Duodenal mucosa (tissue), 2 donors: ENCODE measurements around the gene COX6A2.

Experiments used
- H3K27ac ChIP-seq: one replicate; pipeline ENCODE4 v1.7.0; 2013; ENCODE audit warnings: low read depth, low read length
- H3K27me3 ChIP-seq, 2 donors: one replicate each; pipeline ENCODE4 v1.7.0; 2013; ENCODE audit warnings: low read length in 2 of 2, control low read depth in 1 of 2; ENCODE audit not compliant: insufficient read depth in 2 of 2, control insufficient read depth in 1 of 2
- H3K36me3 ChIP-seq, 2 donors: one replicate each; pipeline ENCODE4 v1.7.0; 2013; ENCODE audit warnings: low read length in 2 of 2, control low read depth in 1 of 2; ENCODE audit not compliant: insufficient read depth in 2 of 2, control insufficient read depth in 1 of 2
- H3K4me1 ChIP-seq, 2 donors: one replicate each; pipeline ENCODE4 v1.7.0; 2013; ENCODE audit warnings: low read length in 2 of 2, control low read depth in 1 of 2; ENCODE audit not compliant: insufficient read depth in 2 of 2, control insufficient read depth in 1 of 2
- H3K4me3 ChIP-seq, 2 donors: one replicate each; pipeline ENCODE4 v1.7.0; 2013; ENCODE audit warnings: low read length in 2 of 2, low read depth in 1 of 2
- H3K9ac ChIP-seq, 2 donors: one replicate each; pipeline ENCODE4 v1.7.0; 2013; ENCODE audit warnings: low read length in 2 of 2, low read depth in 1 of 2
- H3K9me3 ChIP-seq, 2 donors: one replicate each; pipeline ENCODE4 v1.7.0; 2013; ENCODE audit warnings: low read length in 2 of 2, control low read depth in 1 of 2; ENCODE audit not compliant: control insufficient read depth in 1 of 2

Gene COX6A2

DNA sequence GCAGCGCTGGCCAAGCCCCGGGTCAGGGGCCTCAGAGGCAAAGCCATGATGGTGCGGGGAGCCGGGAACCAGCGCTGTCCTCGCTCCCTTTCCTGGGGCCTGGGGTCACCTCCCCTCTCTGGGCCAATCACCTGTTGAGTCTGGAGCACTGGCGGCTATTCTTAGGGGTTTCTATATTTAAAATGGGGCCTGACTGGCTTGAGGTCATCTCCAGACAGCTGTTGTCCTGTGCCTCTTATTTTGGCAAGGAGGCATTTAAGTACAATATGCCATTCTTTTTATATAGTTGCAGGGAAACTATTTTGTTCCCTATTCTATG is at the start of gene COX6A2:
TSS of gene COX6A2 (minus strand) at position 82 of the 319 bp plus-strand sequence. CDS start at position 47, 35 bp downstream.
- H3K27ac ChIP-seq = no peak within 1 kb of the TSS
- peaks cover 5 to 6% of the 10 kb centered on the region in 2 donors for H3K4me1 ChIP-seq
- H3K9ac ChIP-seq = no peak within 1 kb of the TSS
- H3K27me3 ChIP-seq = no peaks in the 10 kb centered on the region
- peak within 1 kb of the TSS; percentile 45 to 53 for H3K4me3 ChIP-seq
- H3K36me3 ChIP-seq = no peaks in the 10 kb centered on the region
- H3K9me3 ChIP-seq = no peaks in the 10 kb centered on the region

- peak overlapping the region; percentile 64 to 73 for H3K9ac ChIP-seq
Measured at GRCh38 chr16:31477220-31478216, 49.4 kb upstream of the COX6A2 start.

GRCh38 chr16:31476303-31477219 is 48.4 kb upstream of the COX6A2 start:
- Histone ChIP-seq H3K27ac (peak overlapping the region; percentile 94), H3K27me3 (peaks cover 0 to under 1% of the 10 kb centered on the region in 2 donors), H3K4me1 (peaks cover 19 to 59% of the 10 kb centered on the region in 2 donors), H3K4me3 (peak overlapping the region; percentile 72 to 78), H3K36me3 (peaks cover 0 to 6% of the 10 kb centered on the region in 2 donors), H3K9me3 (no peaks in the 10 kb centered on the region), H3K9ac (peak overlapping the region; percentile 64 to 73)

More at GRCh38 chr16:31477220-31478216, 49.4 kb upstream of the COX6A2 start:
- peak overlapping the region; percentile 94 for H3K27ac ChIP-seq
- H3K9me3 ChIP-seq = no peaks in the 10 kb centered on the region
- no peaks in the 10 kb centered on the region for H3K27me3 ChIP-seq
- H3K4me3 ChIP-seq = peak overlapping the region; percentile 62 to 78
- peaks cover 18 to 57% of the 10 kb centered on the region in 2 donors for H3K4me1 ChIP-seq
- H3K36me3 ChIP-seq = peaks cover 0 to 6% of the 10 kb centered on the region in 2 donors

DNA sequence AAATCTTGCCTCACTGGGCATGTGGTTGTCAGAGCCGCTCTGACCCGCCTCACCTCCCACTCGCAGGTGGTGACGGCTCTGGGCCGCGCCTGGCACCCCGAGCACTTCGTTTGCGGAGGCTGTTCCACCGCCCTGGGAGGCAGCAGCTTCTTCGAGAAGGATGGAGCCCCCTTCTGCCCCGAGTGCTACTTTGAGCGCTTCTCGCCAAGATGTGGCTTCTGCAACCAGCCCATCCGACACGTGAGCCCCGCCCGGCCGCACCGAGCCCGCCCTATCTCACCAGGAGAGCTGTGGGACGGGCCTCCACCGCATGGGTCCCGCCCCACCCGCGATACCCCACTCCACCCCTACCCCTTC is 47.8 kb upstream of the COX6A2 start:
- no peaks in the 10 kb centered on the region for H3K9me3 ChIP-seq
- H3K27ac ChIP-seq = no peak overlapping the region
- H3K9ac ChIP-seq = peak overlapping the region in 1 of 2 donors; percentile 65
- peak overlapping the region; percentile 69 to 72 for H3K4me3 ChIP-seq
- peaks cover 18 to 62% of the 10 kb centered on the region in 2 donors for H3K4me1 ChIP-seq
- H3K27me3 ChIP-seq = peaks cover 0 to 5% of the 10 kb centered on the region in 2 donors
- H3K36me3 ChIP-seq = peaks cover 0 to 6% of the 10 kb centered on the region in 2 donors

GRCh38 chr16:31474773-31475738 is 46.9 kb upstream of the COX6A2 start:
- H3K4me1 ChIP-seq = peaks cover 14 to 56% of the 10 kb centered on the region in 2 donors
- peaks cover 0 to 6% of the 10 kb centered on the region in 2 donors for H3K36me3 ChIP-seq
- peaks cover 0 to 5% of the 10 kb centered on the region in 2 donors for H3K27me3 ChIP-seq
- H3K27ac ChIP-seq = no peak overlapping the region
- H3K9ac ChIP-seq = no peak overlapping the region
- no peaks in the 10 kb centered on the region for H3K9me3 ChIP-seq
- no peak overlapping the region for H3K4me3 ChIP-seq

DNA sequence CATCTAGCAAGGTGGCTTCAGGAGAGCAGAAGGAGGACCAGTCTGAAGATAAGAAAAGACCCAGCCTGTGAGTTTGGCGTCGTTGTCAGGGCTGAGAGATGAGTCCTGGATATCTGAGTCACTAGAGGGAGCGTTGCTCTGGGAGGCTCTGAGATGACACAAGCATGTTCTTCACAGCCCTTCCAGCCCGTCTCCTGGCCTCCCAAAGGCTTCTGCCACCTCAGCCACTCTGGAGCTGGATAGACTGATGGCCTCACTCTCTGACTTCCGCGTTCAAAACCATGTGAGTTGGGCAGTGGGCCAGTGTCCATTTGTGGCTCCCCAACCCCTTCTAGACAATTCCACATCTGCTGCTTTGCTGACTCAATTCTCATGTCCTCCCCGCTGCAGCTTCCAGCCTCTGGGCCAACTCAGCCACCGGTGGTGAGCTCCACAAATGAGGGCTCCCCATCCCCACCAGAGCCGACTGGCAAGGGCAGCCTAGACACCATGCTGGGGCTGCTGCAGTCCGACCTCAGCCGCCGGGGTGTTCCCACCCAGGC is 46.1 kb upstream of the COX6A2 start:
- Histone ChIP-seq H3K27ac (no peak overlapping the region), H3K4me3 (no peak overlapping the region), H3K27me3 (peaks cover 0 to 5% of the 10 kb centered on the region in 2 donors), H3K36me3 (peaks cover 0 to 6% of the 10 kb centered on the region in 2 donors), H3K4me1 (peaks cover 9 to 49% of the 10 kb centered on the region in 2 donors), H3K9ac (no peak overlapping the region), H3K9me3 (no peaks in the 10 kb centered on the region)

DNA sequence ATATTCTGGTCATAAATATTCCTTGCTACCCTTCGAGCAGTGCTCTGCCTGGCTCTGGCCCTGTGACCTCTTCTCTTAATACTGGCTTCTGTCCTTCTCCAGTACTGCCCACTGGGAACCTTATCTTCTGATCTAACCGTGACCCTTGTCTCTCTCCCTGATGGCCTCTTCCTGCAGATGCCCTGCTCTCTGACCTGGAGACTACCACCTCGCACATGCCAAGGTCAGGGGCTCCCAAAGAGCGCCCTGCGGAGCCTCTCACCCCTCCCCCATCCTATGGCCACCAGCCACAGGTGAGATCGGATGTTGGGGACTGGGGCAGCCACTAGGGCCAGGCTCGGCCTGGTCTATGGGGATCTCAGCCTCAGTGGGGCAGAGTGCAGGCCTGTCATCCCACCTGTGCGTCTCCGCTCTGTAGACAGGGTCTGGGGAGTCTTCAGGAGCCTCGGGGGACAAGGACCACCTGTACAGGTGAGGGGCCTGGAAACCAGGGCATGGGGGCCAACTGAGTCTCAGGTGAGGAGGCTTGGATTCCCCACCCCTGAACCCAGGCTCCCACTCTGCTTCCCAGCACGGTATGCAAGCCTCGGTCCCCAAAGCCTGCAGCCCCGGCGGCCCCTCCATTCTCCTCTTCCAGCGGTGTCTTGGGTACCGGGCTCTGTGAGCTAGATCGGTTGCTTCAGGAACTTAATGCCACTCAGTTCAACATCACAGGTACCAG is 45.3 kb upstream of the COX6A2 start:
- no peak overlapping the region for H3K27ac ChIP-seq
- no peaks in the 10 kb centered on the region for H3K9me3 ChIP-seq
- H3K27me3 ChIP-seq = peaks cover 0 to 5% of the 10 kb centered on the region in 2 donors
- no peak overlapping the region for H3K4me3 ChIP-seq
- peaks cover 0 to 6% of the 10 kb centered on the region in 2 donors for H3K36me3 ChIP-seq
- H3K4me1 ChIP-seq = peaks cover 9 to 43% of the 10 kb centered on the region in 2 donors
- H3K9ac ChIP-seq = no peak overlapping the region

DNA sequence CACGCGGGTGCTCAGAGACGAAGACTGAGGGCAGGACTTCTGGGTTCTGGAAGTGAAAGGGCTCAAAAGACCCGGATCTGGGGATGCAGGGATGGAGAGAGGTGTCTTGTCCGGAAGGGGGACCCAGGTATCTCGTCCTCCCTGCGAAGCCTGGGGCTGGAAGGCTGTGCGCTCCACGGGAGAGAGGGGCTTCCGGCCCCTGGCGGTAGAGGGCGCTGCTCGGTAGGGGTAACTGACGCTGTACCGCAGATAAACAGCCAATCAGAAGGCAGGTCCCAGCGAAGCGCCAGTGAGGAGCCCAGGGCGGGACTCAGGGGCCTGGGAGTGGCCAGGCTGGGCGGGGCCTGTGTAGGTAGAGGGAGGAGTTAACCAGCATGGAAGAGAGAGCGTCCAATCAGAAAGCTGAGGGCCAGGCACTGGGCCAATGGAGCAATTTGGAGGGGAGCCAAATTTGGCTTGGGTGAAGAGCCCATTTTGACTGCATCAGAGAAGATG is 44.6 kb upstream of the COX6A2 start:
- H3K36me3 ChIP-seq = peaks cover 0 to 6% of the 10 kb centered on the region in 2 donors
- H3K9ac ChIP-seq = peak overlapping the region in 1 of 2 donors; percentile 60
- H3K4me3 ChIP-seq = peak overlapping the region; percentile 54 to 71
- peak overlapping the region; percentile 52 for H3K27ac ChIP-seq
- peaks cover 5 to 40% of the 10 kb centered on the region in 2 donors for H3K4me1 ChIP-seq
- H3K27me3 ChIP-seq = peaks cover 0 to 5% of the 10 kb centered on the region in 2 donors
- H3K9me3 ChIP-seq = no peaks in the 10 kb centered on the region
